Astrocyte (in vitro differentiated cells and primary cell): ENCODE results near the gene ECHS1.

Experiments used
- EZH2 ChIP-seq: IDR thresholded peaks from 2 replicates; pipeline ENCODE4 v1.6.1; 2012; ENCODE audit warnings: mild to moderate bottlenecking, low read length, inconsistent platforms; ENCODE audit not compliant: insufficient read depth
- TF ChIP-seq, protein P1 (sequence below): IDR thresholded peaks from 2 replicates; pipeline ENCODE4 v1.5.1; 2011; ENCODE audit warnings: low read depth, mild to moderate bottlenecking, inconsistent platforms, low read length, moderate library complexity; ENCODE audit not compliant: insufficient read depth

DNA sequence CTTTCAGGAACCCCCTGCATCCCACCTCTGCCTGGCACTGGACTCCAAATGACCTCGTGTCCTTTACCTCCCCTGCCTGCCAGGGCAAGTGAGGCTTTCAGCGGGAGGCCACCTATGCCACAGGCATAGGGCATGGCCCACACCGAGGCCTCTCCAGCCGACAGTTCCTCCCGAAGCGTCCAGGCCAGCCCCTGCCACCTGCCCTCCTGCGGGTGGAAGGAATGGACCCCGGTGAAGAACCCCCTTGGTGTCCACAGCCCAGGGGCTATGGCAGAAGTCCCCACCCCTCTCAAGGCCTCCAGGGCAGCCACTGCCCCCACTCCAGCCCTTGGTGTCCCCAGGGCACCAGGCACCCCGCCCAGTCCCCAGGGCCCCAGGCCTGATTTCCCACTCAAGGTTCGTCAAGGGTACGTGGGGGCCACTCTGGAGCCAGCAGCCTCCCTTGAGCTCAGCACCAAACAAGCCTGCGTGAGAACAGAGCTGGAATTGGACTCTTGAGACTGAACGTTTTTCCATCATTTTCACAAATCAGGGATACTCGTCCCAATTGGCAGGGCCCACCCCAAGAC lies 18.4 kb downstream of the ECHS1 start:
- TF ChIP-seq, protein P1, sequence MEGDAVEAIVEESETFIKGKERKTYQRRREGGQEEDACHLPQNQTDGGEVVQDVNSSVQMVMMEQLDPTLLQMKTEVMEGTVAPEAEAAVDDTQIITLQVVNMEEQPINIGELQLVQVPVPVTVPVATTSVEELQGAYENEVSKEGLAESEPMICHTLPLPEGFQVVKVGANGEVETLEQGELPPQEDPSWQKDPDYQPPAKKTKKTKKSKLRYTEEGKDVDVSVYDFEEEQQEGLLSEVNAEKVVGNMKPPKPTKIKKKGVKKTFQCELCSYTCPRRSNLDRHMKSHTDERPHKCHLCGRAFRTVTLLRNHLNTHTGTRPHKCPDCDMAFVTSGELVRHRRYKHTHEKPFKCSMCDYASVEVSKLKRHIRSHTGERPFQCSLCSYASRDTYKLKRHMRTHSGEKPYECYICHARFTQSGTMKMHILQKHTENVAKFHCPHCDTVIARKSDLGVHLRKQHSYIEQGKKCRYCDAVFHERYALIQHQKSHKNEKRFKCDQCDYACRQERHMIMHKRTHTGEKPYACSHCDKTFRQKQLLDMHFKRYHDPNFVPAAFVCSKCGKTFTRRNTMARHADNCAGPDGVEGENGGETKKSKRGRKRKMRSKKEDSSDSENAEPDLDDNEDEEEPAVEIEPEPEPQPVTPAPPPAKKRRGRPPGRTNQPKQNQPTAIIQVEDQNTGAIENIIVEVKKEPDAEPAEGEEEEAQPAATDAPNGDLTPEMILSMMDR = no peak
- no peak for TF ChIP-seq EZH2
